Cardiac fibroblast (primary cell): Measurements from ENCODE around the gene DMAP1.

Source experiments
- DNase-seq, 2 donors: peaks; one replicate each; pipeline versions ENCODE4 v3.0.0 to v3.0.0-alpha.2; 2010; ENCODE audit warnings: low read depth in 2 of 2
- H3K4me3 ChIP-seq, 2 donors: replicated peaks in 1 of 2; 1 replicate in 1 of 2; 2 replicates in 1 of 2; pipeline ENCODE4 v1.5.1; 2011; ENCODE audit warnings: low read depth in 2 of 2, low read length in 2 of 2, mild to moderate bottlenecking in 2 of 2, moderate library complexity in 1 of 2
- TF ChIP-seq, protein P1 (sequence below): IDR thresholded peaks from one replicate; pipeline ENCODE4 v1.5.1; 2011; ENCODE audit warnings: low read depth, mild to moderate bottlenecking, low read length, inconsistent platforms

The DMAP1 gene

DNA sequence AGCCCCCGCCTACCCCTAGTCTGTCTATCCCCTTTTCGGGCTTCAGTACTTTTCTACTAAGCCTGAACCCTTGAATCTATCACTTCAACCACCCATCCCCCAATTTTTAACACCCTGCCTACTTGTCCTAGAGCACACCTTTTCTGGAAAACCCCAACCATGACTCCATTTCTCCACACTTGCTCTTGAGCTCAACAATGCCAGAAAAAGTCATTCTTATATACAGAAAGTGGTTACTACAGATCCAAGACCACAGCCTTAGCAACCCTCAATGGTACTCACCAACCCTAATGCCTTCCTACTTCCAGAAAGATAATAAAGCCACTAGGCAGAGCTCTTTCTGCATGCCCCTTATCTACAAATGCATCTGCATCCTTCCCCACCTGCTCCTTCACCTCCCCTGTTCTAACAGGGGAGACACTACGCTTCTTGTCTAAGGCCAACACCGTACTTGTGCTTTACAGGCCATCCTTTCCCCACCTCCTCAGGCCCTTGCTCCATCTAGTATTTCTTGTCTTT, 41.2 kb downstream of the DMAP1 start:
- no peak overlapping the region for H3K4me3 ChIP-seq
- DNase-seq = no peak
- TF ChIP-seq, protein P1, sequence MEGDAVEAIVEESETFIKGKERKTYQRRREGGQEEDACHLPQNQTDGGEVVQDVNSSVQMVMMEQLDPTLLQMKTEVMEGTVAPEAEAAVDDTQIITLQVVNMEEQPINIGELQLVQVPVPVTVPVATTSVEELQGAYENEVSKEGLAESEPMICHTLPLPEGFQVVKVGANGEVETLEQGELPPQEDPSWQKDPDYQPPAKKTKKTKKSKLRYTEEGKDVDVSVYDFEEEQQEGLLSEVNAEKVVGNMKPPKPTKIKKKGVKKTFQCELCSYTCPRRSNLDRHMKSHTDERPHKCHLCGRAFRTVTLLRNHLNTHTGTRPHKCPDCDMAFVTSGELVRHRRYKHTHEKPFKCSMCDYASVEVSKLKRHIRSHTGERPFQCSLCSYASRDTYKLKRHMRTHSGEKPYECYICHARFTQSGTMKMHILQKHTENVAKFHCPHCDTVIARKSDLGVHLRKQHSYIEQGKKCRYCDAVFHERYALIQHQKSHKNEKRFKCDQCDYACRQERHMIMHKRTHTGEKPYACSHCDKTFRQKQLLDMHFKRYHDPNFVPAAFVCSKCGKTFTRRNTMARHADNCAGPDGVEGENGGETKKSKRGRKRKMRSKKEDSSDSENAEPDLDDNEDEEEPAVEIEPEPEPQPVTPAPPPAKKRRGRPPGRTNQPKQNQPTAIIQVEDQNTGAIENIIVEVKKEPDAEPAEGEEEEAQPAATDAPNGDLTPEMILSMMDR = no peak

DNA sequence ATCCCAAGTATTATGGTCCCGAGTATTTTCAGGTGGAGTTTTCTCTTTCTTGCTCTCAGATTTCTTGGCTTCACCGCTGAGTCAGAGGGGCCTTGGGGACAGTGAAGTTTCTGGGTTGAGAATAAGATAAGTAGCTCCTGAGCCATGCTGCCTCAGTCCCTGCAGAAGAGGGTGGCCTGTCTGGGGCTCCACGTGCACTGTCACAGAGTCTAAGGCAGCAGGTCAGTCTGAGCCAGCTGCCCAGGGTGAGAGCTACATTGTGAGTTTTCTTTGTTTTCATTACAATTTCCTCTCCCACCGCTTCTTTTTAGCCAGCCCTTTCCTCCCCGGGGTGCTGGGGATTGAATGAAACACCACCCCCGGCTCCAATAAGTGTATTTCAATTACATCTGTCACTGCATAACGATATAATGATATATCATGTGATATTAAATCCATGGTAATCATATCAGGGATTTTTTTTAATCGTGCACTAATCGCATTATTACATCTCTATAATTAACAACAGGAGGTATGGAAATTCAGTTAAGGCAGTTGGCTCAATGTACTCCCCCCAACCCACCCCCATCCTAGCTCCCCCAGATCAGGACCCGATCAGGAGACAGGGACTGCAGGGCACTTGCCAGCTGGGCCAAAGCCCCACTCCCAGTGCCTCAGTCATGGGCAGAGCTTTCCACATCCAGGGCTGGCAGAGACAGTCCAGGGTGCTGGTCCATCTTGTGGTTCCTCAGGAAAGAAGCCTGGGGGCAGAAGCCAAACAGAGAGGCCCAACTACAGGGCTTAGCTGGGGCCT, 43.7 kb downstream of the DMAP1 start:
- TF ChIP-seq, protein P1 = no peak
- DNase-seq = no peak
- H3K4me3 ChIP-seq = no peak overlapping the region

DNA sequence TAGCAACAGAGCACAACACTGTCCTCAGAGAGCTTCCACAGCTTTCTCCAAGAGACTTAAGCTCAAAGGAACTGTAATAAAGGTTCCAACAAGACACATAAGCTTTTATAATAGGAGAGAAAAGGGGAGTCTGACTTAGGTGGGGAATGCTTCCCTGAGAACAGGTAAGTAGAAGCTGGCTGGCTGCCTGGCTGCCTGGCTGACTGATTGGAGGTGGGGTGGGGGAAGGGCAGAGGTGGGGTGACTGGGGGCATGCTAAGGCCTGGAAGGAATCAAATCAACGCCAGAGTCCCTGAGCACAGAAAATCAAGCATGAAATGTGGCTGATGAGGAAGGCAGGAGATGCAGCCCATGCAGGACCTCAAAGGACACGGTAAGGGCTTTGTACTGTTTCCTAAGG, 45.8 kb downstream of the DMAP1 start:
- TF ChIP-seq, protein P1 = no peak
- no peak for DNase-seq
- H3K4me3 ChIP-seq = no peak overlapping the region

DNA sequence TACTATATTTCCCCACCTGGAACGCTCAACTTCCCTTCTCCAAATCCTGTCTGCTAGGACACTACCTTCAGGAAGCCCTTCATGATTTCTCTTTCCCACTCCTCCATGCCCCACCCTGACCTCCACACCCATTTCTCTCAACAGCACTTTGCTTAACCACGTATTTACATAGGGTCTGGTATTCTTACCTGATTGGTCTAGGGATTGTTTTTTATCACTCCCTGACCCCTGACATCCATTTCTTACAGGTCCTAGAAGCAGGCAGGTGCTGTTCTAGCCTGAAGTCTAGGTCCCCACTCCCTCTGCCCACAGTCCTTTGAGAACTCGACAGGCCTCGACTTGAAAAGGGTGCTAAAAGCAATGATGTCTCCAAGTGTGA, 47.5 kb downstream of the DMAP1 start:
- no peak overlapping the region for H3K4me3 ChIP-seq
- no peak for DNase-seq
- TF ChIP-seq, protein P1 = no peak

DNA sequence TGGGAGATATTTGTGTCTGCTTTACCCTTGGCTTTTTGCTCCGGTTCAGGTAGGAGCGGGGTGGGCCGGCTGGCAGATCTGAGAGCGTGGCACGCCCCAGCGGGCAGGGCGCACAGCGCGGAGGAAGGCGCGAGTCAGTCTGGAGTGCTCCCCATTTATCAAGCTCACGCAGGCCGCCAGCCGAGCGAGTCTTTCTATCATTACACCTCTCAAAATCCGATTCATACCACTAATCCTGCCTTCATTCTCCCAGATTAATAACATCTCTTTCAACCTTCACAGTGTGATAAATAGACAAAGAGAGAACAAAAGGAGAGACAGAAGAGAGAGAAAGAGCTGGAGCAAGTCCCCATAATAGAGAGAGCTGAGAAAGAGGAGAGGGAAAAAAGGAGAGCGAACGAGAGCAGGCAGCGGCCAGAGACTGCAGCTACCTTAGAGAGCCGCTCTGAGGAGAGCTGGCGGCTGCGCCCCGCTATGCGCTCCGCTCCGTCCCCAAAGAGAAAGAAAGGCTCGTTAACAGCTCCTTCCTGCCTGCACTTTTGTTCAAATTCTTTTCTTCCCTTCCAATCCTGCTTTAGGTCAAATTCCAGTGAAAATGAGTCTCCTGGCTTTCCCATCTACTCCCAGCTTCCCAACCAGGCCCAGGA, 48.0 kb downstream of the DMAP1 start:
- no peak for DNase-seq
- TF ChIP-seq, protein P1 = no peak
- no peak overlapping the region for H3K4me3 ChIP-seq

DNA sequence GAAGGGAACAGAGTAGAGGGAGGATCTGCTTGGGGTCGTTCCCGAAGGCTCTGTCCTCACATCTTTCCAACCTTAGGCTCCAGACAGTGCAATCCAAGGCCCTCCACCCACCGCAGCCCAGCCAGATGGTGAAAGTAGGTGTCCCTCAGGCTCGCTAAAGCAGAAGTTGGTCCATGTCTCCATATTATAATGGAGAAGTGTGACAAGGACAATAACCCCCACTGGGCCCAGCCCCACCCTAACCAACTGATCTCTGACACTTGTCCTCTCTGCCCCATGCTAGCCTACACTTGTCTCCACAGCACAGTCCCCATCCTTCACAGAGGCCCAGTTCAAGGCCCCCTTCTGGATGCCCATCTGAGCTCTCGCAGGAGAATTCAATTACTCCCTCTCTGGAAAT, 48.7 kb downstream of the DMAP1 start:
- H3K4me3 ChIP-seq = no peak overlapping the region
- no peak for DNase-seq
- TF ChIP-seq, protein P1 = no peak
